GM19467 (cell line): ENCODE data around the gene ARVCF.

Source experiments
- ATAC-seq: cut with Tn5 transposase; IDR thresholded peaks from one replicate; pipeline ENCODE4 v1.9.1; 2021; ENCODE audit warnings: mild to moderate bottlenecking, moderate library complexity; ENCODE audit not compliant: unreplicated experiment

The ARVCF gene

GRCh38 chr22:20032407-20032991 lies 15.9 kb upstream of the ARVCF start:
- ATAC-seq, result no peak

DNA sequence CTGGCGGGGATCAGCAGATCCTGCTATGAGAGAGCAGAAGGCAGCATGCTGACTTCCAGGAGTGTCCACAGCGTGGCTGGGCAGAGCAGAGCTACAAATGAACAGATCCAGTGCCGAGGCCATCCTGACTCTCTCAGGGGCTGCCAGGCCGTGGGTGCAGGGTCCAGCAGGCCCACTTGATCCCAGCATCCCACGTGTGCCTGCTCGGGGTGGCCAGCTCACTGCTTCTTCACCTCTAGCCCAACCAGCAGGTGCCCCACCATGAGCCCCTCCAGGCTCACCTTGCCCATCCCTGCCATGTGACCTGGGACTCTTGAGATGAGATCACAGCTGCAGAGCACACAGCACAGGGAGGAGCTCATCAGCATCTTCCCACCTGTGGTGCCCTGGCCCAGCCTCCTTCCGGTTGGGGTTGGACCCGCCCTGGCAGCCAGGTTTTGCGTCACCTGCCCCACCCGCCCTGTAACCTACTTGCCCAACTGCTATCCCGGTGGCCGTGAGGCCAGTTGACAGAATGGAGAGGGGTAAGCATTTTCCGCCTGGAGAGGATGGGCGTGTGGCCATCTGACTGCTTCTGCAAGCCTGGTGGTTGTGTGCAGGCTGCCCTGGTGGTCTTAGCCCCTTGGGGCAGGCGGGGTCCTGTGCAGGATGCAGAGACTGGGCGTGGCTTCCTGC lies 15.2 kb upstream of the ARVCF start:
- ATAC-seq, result no peak

- ATAC-seq, result no peak
Measured at GRCh38 chr22:20029550-20030225, 13.1 kb upstream of the ARVCF start.

GRCh38 chr22:20028855-20029549 lies 12.4 kb upstream of the ARVCF start:
- no peak for ATAC-seq

DNA sequence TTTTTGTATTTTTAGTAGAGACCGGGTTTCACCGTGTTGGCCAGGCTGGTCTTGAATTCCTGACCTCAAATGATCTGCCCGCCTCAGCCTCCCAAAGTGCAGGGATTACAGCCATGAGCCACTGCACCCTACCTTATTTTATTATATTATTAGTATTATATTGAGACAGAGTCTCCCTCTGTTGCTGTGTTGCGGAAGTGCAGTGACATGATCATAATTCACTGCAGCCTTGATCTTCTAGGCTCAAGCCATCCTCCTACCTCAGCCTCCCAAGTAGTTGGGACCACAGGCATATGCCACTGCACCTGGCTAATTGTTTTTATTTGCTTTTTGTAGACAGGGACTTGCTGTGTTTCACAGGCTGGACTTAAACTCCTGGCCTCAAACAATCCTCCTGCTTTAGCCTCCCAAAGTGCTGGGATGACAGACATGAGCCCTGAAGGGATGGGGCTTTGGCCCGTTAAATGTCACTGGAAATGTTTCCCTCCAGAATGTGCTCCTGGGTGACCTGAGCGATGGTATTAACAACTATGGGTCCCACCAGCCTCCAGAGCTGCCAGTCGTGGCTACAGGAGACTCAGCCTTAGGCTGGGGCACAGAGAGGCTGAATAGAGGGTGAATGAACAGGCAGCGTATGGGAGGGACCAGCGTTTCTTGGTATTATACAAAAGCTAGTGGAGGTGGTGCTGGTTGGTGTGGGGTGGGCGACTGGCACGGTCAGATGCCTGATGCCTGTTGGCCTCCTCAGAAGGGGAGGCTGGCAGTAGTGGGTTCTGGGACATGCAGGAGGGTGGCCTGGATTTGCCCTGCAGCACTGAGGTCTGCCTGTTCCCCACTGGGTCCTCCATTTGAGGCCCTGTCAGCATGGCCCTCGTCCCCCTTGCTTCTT lies 11.6 kb upstream of the ARVCF start:
- no peak for ATAC-seq

DNA sequence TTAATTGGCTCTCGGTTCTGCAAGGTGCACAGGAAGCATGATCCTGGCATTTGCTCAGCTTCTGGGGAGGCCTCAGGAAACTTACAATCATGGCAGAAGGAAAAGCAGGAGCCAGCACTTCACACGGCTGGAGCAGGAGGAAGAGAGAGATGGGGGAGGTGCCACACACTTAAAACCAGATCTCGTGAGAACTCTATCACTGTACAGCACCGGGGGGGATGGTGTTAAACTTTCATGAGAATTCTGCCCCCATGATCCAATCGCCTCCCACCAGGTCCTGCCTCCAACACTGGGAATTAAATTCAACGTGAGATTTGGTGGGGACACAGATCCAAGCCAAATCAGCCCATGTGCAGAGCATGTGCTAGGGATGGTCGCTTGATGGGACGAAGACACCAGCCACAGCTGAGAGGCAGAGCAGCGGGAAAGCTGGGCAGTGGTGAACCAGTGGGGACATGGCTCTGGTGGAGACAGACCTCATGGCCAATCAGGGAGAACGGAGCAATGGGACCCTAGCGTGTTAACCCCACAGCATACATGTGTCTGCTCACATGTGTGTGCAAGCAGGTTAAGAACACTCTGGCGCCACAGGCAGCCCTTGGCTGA lies 10.5 kb upstream of the ARVCF start:
- ATAC-seq, result no peak

DNA sequence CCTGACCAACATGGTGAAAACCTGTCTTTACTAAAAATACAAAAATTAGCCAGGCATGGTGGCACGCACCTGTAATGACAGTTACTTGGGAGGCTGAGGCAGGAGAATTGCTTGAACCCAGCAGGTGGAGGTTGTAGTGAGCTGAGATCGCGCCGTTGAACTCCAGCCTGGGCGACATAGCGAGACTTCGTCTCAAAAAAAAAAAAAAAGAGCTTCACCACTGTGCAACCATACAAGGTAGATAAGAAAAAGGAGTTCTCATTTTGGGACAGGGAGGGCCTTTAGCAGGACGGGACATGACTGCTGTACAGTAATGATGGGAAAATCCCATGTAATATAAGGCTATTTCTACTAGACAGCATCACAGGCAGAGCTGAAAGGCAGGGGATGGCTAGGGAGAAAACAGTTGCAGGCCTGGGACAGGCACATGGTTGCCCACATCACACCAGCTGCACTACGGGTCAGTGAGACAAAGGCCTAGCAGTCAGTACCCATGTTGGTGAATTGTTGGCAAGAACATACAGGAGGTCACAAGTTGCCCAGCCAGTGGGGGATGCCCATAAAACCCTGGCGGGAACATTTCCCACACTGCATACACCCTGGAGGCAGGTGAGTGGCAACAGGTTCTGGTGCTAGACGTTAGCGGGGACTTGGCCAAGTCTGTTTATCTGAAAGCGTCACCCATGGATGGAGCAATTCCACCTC lies 9.7 kb upstream of the ARVCF start:
- no peak for ATAC-seq

DNA sequence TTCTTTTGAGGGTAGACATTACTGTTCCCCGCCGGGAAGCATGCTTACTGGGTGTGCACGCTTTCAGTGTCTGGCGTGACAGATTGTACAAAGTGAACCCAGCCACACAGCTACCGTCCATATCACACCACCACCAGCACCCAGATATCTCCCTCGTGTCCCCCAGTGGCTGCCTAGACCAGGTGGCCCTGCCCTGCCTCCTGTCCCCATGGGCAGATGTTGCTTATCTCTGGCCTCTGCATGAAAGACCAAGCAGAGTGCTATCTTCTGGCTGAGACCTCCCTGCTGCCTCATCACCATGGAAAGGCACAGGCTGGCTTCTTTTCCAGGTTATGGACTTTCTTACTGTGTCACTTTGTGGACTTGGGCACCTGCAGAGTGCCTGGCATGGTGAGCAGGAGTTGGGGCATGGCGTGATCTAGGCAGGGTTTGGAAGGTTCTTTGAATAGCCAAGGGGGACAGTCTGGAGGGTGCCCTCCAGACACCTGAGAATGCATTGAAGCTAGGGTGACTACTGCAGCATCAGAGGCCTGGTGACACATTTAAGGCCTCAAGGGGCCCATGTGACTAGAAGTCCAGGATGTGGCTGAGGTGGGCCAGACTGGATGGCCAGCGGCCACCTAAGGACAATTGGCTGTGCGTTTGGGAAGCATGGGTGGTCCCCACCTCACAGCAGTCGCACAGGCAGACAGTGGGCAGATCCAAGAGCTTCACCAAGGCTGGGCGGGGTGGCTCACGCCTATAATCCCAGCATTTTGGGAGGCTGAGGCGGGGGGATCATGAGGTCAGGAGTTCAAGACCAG lies 9.0 kb upstream of the ARVCF start:
- ATAC-seq, result no peak

DNA sequence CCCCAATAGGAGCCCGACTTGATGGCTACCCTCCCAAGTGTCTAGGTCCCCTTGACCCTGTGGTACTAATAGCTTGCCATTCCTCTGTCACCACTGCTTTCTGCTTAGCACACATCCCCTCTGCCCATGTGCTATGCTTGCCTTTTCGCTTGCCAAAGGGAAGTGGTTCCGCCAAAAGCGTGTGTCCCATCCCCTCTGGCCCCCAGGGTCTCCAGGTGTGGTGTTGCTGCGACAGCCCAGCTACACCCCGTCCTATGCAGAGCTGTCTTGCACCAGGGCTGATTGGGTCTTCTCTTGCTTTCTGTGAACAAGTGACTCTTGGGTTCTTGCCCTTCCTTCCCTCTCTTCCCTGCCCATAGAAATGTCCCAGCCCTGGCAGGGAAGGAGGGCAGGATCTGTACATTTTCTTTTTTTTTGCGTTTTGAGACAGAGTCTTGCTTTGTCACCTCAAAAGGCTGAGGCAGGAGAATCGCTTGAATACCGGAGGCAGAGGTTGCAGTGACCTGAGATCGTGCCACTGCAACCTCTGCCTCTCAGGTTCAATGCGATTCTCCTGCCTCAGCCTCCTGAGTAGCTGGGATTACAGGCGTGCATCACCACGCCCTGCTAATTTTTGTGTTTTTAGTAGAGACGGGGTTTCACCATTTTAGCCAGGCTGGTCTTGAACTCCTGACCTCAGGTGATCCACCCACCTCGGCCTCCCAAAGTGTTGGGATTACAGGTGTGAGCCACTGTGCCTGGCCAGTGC lies 8.2 kb upstream of the ARVCF start:
- ATAC-seq, result no peak

- ATAC-seq, result no peak
Measured at GRCh38 chr22:20024225-20024624, 7.6 kb upstream of the ARVCF start.

- no peak for ATAC-seq
Measured at GRCh38 chr22:20022978-20023613, 6.5 kb upstream of the ARVCF start.

DNA sequence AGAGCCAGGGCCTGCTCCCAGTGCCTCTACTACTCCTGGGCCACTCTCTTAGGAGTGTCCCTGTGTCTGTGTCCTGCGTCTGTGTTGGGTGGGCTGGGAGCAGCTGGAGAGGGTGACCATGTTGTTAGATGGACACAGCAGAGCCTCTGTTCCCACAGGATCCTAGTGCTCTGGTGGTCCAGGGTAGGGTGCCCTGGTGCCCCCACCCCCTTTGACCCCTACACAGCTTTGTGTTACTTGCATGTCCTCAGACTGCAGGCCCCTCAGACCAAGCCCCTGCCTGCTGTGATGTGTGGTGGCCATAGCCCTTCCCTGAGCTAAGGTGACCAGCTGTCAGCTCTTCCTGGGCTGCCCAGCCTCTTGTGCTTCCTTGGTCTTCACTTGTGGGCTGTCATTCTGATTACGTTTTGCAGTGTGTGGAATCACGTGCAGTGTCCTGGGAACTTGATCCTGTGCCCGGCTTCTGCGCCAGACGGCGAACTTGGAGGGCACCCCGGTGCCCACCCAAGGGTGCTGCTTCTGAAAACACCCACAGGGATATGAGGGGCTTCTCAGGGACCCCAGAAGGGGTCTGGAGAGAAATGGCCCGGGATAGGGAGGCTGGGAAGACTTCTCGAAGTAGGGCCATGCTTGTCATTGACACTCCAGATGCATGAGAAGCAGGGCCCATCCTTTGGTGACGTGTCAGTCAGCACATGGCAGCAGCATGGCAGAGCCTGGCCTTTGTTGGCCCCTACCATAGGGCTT lies 5.8 kb upstream of the ARVCF start:
- ATAC-seq, result no peak

- ATAC-seq, result no peak
Measured at GRCh38 chr22:20021196-20022181, 4.9 kb upstream of the ARVCF start.

DNA sequence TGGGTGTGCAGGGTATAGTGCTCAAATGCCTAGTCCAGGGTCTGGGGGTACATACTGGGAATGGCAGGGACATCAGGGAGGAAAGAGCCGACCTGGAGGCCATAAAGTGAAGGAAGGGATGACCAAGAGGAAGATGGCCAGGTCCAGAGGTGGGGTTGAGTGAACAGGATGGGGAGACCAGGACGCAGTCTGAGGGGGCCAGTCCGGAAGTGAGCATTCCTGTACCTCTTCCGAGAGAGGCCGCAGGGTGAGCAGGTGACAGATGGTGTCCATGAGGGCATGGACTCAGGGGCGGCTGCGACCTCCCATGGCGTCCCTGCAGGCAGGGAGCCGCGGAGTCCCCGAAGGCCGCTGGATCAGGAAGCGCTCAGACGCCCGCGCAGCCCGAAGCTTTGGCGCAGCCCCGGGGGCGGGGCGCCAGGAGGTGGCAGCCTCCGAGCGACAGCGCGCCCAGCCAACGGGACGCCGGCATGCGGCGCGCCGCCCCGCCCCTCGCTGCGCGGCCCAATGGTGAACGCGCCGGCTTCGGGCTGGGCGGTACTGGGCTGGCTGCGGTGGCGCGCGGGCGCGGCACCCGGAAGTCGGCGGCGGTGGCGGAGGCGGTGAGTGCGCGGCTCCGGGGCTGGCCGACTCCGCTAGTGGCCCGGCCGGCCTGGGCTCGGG lies 4.0 kb upstream of the ARVCF start, which contains the start of gene TANGO2:
Gene TANGO2, plus strand, starts transcription at position 578 of the 663 bp plus-strand sequence. CDS start 15,689 bp downstream, outside the sequence.
- peak; percentile 65 for ATAC-seq
